Airway epithelial cell (primary cell): ENCODE measurements around the gene CTXN2. TPM values are rescaled to one million over a fixed set of nuclear protein-coding genes. Genes with fewer than 3 reads are reported as not detected.

Experiments
- total RNA-seq: library from RNA; depleted of rRNA; stranded (reverse); fragments of >200 nt; gene quantifications from 2 replicates; pipeline ENCODE4 v1.2.3, GENCODE V29; 2015

Gene CTXN2
- not detected in 2 replicates for total RNA-seq

DNA sequence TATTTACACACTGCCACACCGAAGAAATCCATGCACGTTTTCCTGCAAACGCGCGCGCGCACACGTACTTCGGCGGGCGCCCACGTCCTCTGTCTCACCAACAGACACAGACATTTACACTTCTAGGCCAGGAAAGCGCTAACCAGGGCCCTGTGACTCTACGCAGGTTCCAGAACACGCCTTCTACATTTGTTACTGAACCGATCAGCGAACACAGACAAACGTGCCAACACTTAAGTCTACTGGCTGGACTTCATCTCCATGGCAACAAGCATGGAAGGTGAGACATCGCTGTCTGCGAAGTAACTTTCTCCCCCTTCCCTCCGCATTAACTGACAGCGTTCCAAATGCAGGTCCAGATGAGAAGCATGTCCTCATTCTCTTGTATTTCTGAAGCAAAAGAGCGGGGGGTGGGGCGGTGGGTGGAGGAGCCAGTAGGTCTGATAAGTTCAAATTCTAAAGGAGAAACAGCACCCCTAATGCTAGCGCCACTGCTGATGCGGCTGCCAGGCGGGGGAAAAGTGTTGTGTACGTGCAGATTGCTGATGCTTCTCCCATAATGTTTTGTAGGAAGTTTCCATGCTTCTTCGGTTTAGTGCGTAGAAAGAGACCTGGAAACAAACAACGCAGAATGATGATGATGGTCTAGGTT is at the start of gene CTXN2:
Gene CTXN2 (plus strand): TSS at position 92 of the 652 bp plus-strand sequence. CDS start 9,636 bp downstream, outside the sequence.

DNA sequence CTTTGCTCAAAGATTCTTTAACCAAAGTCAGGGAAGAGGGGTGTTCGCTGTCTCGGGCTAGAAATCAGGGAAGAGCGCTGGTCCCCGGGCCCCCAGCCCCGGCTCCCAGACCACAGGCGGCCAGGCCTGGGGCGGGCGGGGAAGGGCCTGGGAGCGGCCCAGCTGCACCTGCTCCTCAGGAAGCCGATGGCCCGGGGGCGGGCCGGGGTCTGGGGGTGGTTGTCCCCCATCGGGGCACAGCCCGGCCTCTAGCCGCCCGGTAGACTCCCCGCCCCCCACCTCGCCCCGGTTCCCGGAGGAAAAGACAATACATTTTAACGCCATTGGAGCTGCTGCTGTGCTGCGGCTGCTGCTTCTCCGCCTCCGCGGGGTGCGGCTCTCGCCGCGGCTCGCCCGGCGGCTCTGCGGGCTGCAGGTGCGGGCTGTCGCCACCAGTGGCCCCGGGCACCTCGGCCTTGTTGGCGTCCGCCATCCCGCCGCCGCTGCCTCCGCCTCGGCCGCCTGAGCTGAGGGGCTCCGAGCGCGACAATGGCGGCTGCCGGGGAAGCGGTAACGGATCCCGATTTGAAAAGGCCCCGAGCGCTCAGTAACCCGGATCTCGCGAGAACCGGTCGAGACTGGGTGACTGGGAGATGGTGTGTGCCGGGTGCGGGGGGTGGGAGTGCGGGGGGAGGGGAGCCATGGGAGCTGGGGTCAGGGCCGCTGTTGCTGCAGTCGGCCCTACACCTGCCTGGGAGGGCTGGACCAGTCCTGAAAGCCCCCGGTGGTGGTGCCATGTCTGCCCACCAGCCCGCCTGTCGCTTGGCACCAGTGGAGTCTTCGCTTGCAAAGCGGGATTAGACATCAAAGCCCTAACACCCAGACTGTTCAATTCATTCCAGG is 13.5 kb upstream of the CTXN2 start, which contains the start of gene MYEF2:
Gene MYEF2 (minus strand): TSS at position 530 of the 882 bp plus-strand sequence. CDS start 58 bp downstream, at position 472.

DNA sequence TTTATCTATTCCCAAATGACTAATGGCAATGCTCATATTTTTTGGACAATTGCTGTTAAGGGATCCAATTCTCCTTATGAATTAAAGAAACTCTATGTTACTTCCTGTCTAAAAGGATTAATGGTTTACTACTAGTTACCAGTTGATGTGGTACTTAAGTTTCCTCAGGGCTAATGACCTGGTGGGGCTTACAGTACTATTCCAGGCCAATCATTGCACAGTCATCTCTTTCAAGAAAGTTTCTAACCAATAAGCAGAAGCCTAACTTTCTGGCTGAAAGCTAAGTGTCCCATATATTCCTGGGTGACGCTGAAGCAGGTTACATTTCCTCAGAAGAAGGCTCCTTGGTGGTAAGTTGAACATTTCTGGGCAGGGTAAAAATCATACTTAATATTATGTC is 14.5 kb downstream of the CTXN2 start, which contains the start of gene SLC12A1:
Gene SLC12A1 (plus strand): TSS at position 322 of the 400 bp plus-strand sequence. CDS start 1,418 bp downstream, outside the sequence.

Other genes starting within 250 kb of the CTXN2 start
- gene SLC24A5, start 70.7 kb upstream of the CTXN2 start, total RNA-seq, result not detected in 2 replicates
- 1.7 and 4.5 TPM in 2 replicates for gene MYEF2, start 13.4 kb upstream of the CTXN2 start, total RNA-seq
- not detected in 2 replicates for gene SLC12A1, start 14.6 kb downstream of the CTXN2 start, total RNA-seq
- 87.8 and 92.7 TPM in 2 replicates for gene DUT, start 139.8 kb downstream of the CTXN2 start, total RNA-seq